WTC11 (cell line): ENCODE results near the gene FOXN3.

Source experiments
- GABPB1 ChIP-seq: sonication (generic); formaldehyde crosslinking; IDR thresholded peaks from 2 replicates; pipeline ENCODE4 v1.8.1; 2023; ENCODE audit warnings: mild to moderate bottlenecking, missing genetic modification reagents
- JUN ChIP-seq: sonication (generic); formaldehyde crosslinking; IDR thresholded peaks from 2 replicates; pipeline ENCODE4 v1.8.0; 2023; ENCODE audit warnings: mild to moderate bottlenecking, missing genetic modification reagents
- NR1H2 ChIP-seq: sonication (generic); formaldehyde crosslinking; IDR thresholded peaks from 2 replicates; pipeline ENCODE4 v1.9.0; 2021; ENCODE audit warnings: mild to moderate bottlenecking, moderate library complexity, missing genetic modification reagents
- NR3C1 ChIP-seq: sonication (generic); formaldehyde crosslinking; conservative IDR thresholded peaks from 2 replicates; pipeline ENCODE4 v1.8.1; 2023; ENCODE audit warnings: low read depth, mild to moderate bottlenecking, missing genetic modification reagents
- TF ChIP-seq, protein P1 (sequence below): fragments of 200-600 bp; IDR thresholded peaks from 2 replicates; pipeline ENCODE4 v1.8.0; 2022; ENCODE audit warnings: antibody characterized with exemption

DNA sequence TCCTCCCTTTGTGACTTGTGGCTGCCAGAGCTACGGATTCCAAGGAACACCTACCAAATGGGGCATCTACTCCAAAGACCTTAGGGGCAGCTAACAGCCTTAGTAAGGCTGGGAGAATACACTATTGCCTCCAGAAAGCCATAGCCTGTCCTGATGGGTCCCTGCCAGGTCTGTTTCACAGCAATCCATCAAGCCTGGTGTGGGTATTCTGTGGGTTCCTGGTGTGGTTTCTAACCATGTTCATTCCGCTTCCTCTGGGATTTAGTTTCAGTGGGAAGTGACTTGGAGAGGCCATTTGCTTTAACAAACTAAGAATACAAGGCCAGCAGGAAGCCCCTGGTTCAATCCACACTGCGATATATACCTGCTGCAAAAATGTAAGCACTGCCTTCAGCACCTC, 220.5 kb downstream of the FOXN3 start:
- TF ChIP-seq, protein P1, sequence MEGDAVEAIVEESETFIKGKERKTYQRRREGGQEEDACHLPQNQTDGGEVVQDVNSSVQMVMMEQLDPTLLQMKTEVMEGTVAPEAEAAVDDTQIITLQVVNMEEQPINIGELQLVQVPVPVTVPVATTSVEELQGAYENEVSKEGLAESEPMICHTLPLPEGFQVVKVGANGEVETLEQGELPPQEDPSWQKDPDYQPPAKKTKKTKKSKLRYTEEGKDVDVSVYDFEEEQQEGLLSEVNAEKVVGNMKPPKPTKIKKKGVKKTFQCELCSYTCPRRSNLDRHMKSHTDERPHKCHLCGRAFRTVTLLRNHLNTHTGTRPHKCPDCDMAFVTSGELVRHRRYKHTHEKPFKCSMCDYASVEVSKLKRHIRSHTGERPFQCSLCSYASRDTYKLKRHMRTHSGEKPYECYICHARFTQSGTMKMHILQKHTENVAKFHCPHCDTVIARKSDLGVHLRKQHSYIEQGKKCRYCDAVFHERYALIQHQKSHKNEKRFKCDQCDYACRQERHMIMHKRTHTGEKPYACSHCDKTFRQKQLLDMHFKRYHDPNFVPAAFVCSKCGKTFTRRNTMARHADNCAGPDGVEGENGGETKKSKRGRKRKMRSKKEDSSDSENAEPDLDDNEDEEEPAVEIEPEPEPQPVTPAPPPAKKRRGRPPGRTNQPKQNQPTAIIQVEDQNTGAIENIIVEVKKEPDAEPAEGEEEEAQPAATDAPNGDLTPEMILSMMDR: no peak
- no peak for TF ChIP-seq NR3C1 (CRISPR knock-in tag)
- TF ChIP-seq NR1H2 (CRISPR knock-in tag): no peak
- TF ChIP-seq GABPB1: no peak
- no peak for TF ChIP-seq JUN (CRISPR knock-in tag)
